Measurements from ENCODE around the gene DBNL. TPM values are rescaled to one million over a fixed set of nuclear protein-coding genes. Genes with fewer than 3 reads are reported as not detected.
A peak's percentile ranks its signal among the peaks of the same experiment; 100 is the strongest.

Gene DBNL
- total and polyA plus RNA-seq, 9 donors, result 22.0 to 91.1 (median 66.0) TPM

DNA sequence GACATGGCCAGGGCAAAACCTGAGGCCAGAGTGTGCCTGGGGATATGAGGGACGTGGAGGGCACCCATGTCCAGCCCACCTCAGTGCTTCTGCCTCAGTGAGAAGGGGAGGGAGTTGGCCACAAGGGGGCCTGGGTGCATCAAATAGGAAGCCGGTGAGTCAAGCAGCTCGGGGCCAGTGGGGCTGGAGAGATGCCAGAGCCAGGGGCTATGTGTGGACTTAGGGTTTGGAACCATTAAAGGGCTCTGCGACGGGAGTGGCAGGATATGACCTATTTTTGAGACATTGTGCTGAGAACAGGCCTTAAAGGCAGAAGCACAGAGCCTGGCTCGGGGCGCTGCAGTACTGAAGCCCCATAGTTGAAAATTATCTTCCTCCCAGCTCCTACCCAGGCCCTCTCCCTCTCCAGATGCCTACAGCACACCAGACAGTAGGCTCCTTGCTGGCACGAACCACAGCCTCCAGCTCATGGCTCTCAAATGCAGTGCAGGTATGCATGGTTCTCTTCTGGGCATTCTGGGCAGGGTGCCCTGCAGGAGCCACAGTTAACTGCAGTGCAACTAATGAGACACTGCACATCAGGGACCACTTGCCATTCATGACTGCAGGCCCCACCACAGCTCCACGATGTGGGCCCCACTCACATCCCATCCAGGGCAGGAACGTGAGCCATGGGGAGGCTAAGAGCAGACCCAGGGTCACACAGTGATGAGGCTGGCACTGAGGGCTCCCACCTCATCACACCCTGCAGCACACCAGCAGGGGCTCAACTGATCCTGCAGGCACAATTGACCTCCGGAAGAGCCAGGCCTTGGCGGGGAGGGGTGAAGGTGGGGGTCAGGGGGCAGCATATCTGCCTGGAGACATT lies 28.1 kb downstream of the DBNL start:
- peak overlapping the region in 1 of 2 donors; percentile 35 for H3K27ac ChIP-seq
- intact Hi-C loops (cut with DNase I), result loop anchor here in 1 of 4 donors (5.0 kb wide), 2 partner anchors 35 to 125 kb away; no protein-coding TSS in a partner anchor

DNA sequence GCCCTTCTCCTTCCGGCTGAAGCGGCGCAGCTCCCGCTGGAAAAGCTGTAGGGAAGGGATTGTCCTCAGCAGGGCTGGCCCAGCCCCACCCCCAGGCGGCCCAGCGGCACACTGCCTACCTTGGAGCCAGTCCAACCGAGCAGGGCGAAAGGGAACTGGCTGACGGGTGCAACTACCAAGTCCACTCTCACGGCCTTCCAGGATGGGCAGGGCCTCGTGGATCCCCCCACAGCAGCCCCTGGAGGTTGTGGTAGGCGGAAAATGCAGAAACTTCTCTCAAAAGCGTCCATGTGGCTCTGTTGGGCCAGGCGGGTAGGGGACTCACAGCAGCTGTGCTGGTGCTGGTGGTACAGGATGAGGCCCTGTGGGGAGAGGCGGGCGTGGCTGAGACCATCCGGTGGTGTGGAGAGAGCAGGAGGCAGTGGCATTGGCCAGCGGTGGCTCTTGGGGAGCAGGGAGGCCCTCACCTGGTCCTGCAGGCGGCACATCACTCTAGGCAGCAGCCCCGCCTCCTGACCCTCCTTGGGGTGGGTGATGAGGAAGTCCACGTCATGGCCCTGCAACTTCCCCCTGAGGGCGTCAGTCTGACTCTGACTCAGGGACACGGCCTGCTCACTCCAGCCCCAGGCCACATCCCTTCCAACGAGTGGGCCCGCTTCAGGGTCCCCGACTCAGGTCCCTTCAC lies 29.3 kb downstream of the DBNL start:
- 72 to 77% (median 75%) methylated on average over 21 to 26 of the region's 26 CpGs for WGBS, 3 donors
- intact Hi-C loops (cut with DNase I), result loop anchor here in 1 of 4 donors (5.0 kb wide), 2 partner anchors 33 to 123 kb away; no protein-coding TSS in a partner anchor
- H3K36me3 ChIP-seq, result no peaks in the 10 kb centered on the region

More for the DNA sequence above, 28.1 kb downstream of the DBNL start:
- DNase-seq, result peak; percentile 78 to 89 (median 84)
- no peaks in the 10 kb centered on the region for H3K27me3 ChIP-seq
- TF ChIP-seq EP300 (IDR thresholded peaks at IDR 0.05) (no peak), POLR2A (IDR thresholded peaks at IDR 0.05) (no peak)
- TF ChIP-seq, protein P1, sequence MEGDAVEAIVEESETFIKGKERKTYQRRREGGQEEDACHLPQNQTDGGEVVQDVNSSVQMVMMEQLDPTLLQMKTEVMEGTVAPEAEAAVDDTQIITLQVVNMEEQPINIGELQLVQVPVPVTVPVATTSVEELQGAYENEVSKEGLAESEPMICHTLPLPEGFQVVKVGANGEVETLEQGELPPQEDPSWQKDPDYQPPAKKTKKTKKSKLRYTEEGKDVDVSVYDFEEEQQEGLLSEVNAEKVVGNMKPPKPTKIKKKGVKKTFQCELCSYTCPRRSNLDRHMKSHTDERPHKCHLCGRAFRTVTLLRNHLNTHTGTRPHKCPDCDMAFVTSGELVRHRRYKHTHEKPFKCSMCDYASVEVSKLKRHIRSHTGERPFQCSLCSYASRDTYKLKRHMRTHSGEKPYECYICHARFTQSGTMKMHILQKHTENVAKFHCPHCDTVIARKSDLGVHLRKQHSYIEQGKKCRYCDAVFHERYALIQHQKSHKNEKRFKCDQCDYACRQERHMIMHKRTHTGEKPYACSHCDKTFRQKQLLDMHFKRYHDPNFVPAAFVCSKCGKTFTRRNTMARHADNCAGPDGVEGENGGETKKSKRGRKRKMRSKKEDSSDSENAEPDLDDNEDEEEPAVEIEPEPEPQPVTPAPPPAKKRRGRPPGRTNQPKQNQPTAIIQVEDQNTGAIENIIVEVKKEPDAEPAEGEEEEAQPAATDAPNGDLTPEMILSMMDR (IDR thresholded peaks at IDR 0.05), result peak; percentile 37 to 73 (median 56)
- H3K36me3 ChIP-seq, result no peaks in the 10 kb centered on the region
- H3K4me1 ChIP-seq (ENCODE audit: insufficient read depth), result no peaks in the 10 kb centered on the region
- 33 to 38% (median 37%) methylated on average over 12 of the region's 12 CpGs for WGBS, 3 donors
- no peaks in the 10 kb centered on the region for H3K9me3 ChIP-seq
- no peak overlapping the region for H3K4me3 ChIP-seq

DNA sequence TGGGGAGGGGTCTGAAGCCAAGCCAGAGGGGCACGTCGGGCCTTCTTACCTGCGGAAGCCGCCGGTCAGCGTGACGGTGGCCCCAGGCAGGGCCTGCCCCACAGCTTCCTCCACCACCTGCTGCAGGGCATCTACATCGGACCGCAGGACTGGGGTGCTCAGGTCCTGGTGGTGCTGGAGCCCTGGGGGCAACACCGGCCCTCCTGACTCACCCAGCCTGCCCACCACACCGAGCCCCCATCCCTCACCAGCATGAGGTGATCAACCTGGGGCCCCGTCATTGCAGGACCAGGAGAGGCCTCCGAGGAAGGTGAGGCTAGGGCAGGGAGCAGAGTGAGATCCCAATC lies 29.8 kb downstream of the DBNL start:
- Histone ChIP-seq H3K9me3 (no peaks in the 10 kb centered on the region), H3K36me3 (no peaks in the 10 kb centered on the region), H3K4me3 (no peak overlapping the region), H3K27ac (no peak overlapping the region), H3K27me3 (no peaks in the 10 kb centered on the region), H3K4me1 (ENCODE audit: insufficient read depth) (no peaks in the 10 kb centered on the region)
- TF ChIP-seq EP300 (IDR thresholded peaks at IDR 0.05) (no peak), POLR2A (IDR thresholded peaks at IDR 0.05) (no peak)
- TF ChIP-seq, protein P1 (IDR thresholded peaks at IDR 0.05), result no peak
- DNase-seq, result no peak
- intact Hi-C loops (cut with DNase I), result loop anchor here in 1 of 4 donors (5.0 kb wide), 2 partner anchors 33 to 123 kb away; no protein-coding TSS in a partner anchor
- 56 to 89% (median 88%) methylated on average over 4 to 13 of the region's 13 CpGs for WGBS, 3 donors

More for the DNA sequence above, 29.3 kb downstream of the DBNL start:
- Histone ChIP-seq H3K4me3 (no peak overlapping the region), H3K9me3 (no peaks in the 10 kb centered on the region), H3K4me1 (ENCODE audit: insufficient read depth) (no peaks in the 10 kb centered on the region), H3K27ac (no peak overlapping the region), H3K27me3 (no peaks in the 10 kb centered on the region)
- TF ChIP-seq, protein P1 (IDR thresholded peaks at IDR 0.05), result no peak
- TF ChIP-seq POLR2A (IDR thresholded peaks at IDR 0.05) (no peak), EP300 (IDR thresholded peaks at IDR 0.05) (no peak)
- peak in 2 of 5 donors; percentile 48 to 54 for DNase-seq

DNA sequence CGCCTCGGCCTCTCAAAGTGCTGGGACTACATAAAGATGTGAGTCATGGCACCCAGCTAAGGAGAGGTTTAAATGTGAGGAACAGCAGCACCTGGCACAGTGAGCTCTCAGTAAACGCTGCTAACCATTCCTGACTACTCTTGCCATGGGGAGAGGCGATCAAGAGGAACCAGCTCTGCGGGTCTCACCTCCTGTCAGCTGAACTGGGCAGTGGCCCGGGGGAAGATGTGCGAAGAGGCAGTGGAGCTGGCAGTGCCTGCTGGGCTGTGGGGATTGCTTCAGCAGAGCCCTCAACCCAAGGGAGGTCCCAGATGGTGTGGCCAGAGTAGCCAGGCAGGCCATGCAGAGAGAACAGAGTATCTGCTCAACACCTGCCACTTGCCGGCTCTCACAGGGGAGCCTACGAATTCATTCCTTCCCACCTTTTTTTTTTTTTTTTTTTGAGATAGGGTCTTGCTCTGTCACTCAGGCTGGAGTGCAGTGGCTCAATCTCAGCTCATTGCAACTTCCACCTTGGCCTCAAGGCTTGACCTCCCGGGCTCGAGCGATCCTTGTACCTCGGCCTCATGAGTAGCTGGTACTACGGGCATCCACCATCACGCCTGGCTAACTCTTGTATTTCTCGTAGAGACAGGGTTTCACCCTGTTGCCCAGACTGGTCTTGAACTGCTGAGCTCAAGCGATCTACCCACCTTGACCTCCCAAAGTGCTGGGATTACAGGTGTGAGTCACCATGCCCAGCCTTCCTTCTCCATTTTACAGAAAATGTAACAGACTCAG lies 31.0 kb downstream of the DBNL start:
- no peaks in the 10 kb centered on the region for H3K4me1 ChIP-seq (ENCODE audit: insufficient read depth)
- no peaks in the 10 kb centered on the region for H3K36me3 ChIP-seq
- TF ChIP-seq POLR2A (IDR thresholded peaks at IDR 0.05), result no peak
- no peak for TF ChIP-seq EP300 (IDR thresholded peaks at IDR 0.05)
- TF ChIP-seq, protein P1 (IDR thresholded peaks at IDR 0.05), result no peak
- no peak overlapping the region for H3K27ac ChIP-seq
- H3K27me3 ChIP-seq, result no peaks in the 10 kb centered on the region
- intact Hi-C loops (cut with DNase I), result loop anchor here in 2 of 4 donors (5.0 kb wide), 2 partner anchors 47 to 117 kb away; partner anchors contain the start of gene POLD2 (in 1 of the 2)
- peak in 1 of 5 donors; percentile 21 for DNase-seq
- no peaks in the 10 kb centered on the region for H3K9me3 ChIP-seq
- no peak overlapping the region for H3K4me3 ChIP-seq
- WGBS, 3 donors, result 88 to 92% (median 90%) methylated on average over 17 of the region's 17 CpGs
